Transverse colon (tissue), 3 donors: ENCODE measurements around the gene ITGB2.

Experiments
- CTCF ChIP-seq, 5 experiments: fragments of 200-600 bp in 3 of 5; fragments of 450-650 bp in 2 of 5; sonication (generic) in 3 of 5; IDR thresholded peaks; 1 replicate in 2 of 5; 2 replicates in 3 of 5; pipeline ENCODE4 v1.5.1; 2016 to 2017; ENCODE audit warnings: antibody characterized with exemption in 5 of 5, inconsistent platforms in 3 of 5, mild to moderate bottlenecking in 2 of 5, moderate library complexity in 1 of 5
- EP300 ChIP-seq: sonication (generic); formaldehyde crosslinking; IDR thresholded peaks from one replicate; pipeline ENCODE4 v1.6.1; 2017; ENCODE audit warnings: antibody characterized with exemption, low read depth
- POLR2A ChIP-seq: fragments of 450-650 bp; IDR thresholded peaks from one replicate; pipeline ENCODE4 v1.6.1; 2016; ENCODE audit warnings: antibody characterized with exemption, mild to moderate bottlenecking, moderate library complexity

GRCh38 chr21:44935533-44935927, 14.8 kb upstream of the ITGB2 start:
- TF ChIP-seq POLR2A (no peak), CTCF (IDR thresholded peaks at IDR 0.05) (no peak), EP300 (no peak)
